Measurements from ENCODE around the gene ARHGEF26. TPM values are rescaled to one million over a fixed set of nuclear protein-coding genes. Genes with fewer than 3 reads are reported as not detected.
"Not testable (repeated sequence)": the region's sequence is repeated elsewhere in the genome, so short reads cannot be mapped to it uniquely, and the experiment has no call there.

ARHGEF26 gene
- total RNA-seq, 6 experiments from 2014 or later: 8.7 to 42.3 (median 24.5) TPM

GRCh38 chr3:154085799-154086198 lies 35.4 kb upstream of the ARHGEF26 start:
- Histone ChIP-seq H3K4me3 (no peak overlapping the region), H3K27ac (no peak overlapping the region), H3K9me3 (no peaks in the 10 kb centered on the region), H3K36me3 (no peaks in the 10 kb centered on the region), H3K4me1 (no peaks in the 10 kb centered on the region), H3K27me3 (no peaks in the 10 kb centered on the region)
- ATAC-seq (no peak), DNase-seq (no peak)
- no peak for TF ChIP-seq POLR2A (IDR thresholded peaks at IDR 0.05)
- no peak for TF ChIP-seq CTCF (IDR thresholded peaks at IDR 0.05)
- 75% methylated on average over 4 of the region's 4 CpGs for WGBS (ENCODE audit: insufficient coverage, low coverage, low lambda C conversion rate, missing lambda C conversion rate)
- intact Hi-C loops (cut with DNase I): no loop called here

GRCh38 chr3:154086286-154086685 lies 34.9 kb upstream of the ARHGEF26 start:
- intact Hi-C loops (cut with DNase I): no loop called here
- no peak for TF ChIP-seq POLR2A (IDR thresholded peaks at IDR 0.05)
- no peak for TF ChIP-seq CTCF (IDR thresholded peaks at IDR 0.05)
- Histone ChIP-seq H3K27me3 (no peaks in the 10 kb centered on the region), H3K9me3 (no peaks in the 10 kb centered on the region), H3K4me1 (no peaks in the 10 kb centered on the region), H3K27ac (no peak overlapping the region), H3K4me3 (no peak overlapping the region), H3K36me3 (no peaks in the 10 kb centered on the region)
- 75% methylated on average over 1 of the region's 1 CpG for WGBS (ENCODE audit: insufficient coverage, low coverage, low lambda C conversion rate, missing lambda C conversion rate)
- ATAC-seq (no peak), DNase-seq (no peak)

- H3K9me3 ChIP-seq; H3K36me3 ChIP-seq; ATAC-seq; H3K27ac ChIP-seq; DNase-seq; intact Hi-C loops (cut with DNase I); H3K4me3 ChIP-seq; H3K27me3 ChIP-seq; H3K4me1 ChIP-seq: not testable (repeated sequence)
- WGBS (ENCODE audit: insufficient coverage, low coverage, low lambda C conversion rate, missing lambda C conversion rate): no CpG with 5 or more reads among the region's 26 CpGs
Measured at GRCh38 chr3:154087756-154088480, 33.3 kb upstream of the ARHGEF26 start.

- Histone ChIP-seq H3K36me3 (no peaks in the 10 kb centered on the region), H3K27me3 (no peaks in the 10 kb centered on the region), H3K4me3 (no peak overlapping the region), H3K9me3 (no peaks in the 10 kb centered on the region), H3K27ac (no peak overlapping the region), H3K4me1 (no peaks in the 10 kb centered on the region)
- TF ChIP-seq POLR2A (IDR thresholded peaks at IDR 0.05): no peak
- TF ChIP-seq CTCF (IDR thresholded peaks at IDR 0.05): no peak
- ATAC-seq: no peak
- WGBS (ENCODE audit: insufficient coverage, low coverage, low lambda C conversion rate, missing lambda C conversion rate): 63% methylated on average over 14 of the region's 14 CpGs
- DNase-seq: no peak
- intact Hi-C loops (cut with DNase I): no loop called here
Measured at GRCh38 chr3:154089421-154090420, 31.5 kb upstream of the ARHGEF26 start.

- Histone ChIP-seq H3K9me3 (no peaks in the 10 kb centered on the region), H3K4me1 (no peaks in the 10 kb centered on the region), H3K27ac (no peak overlapping the region), H3K36me3 (no peaks in the 10 kb centered on the region), H3K4me3 (no peak overlapping the region), H3K27me3 (no peaks in the 10 kb centered on the region)
- TF ChIP-seq CTCF (IDR thresholded peaks at IDR 0.05): no peak
- no peak for TF ChIP-seq POLR2A (IDR thresholded peaks at IDR 0.05)
- intact Hi-C loops (cut with DNase I): no loop called here
- DNase-seq (no peak), ATAC-seq (no peak)
- WGBS (ENCODE audit: insufficient coverage, low coverage, low lambda C conversion rate, missing lambda C conversion rate): 83% methylated on average over 5 of the region's 7 CpGs
Measured at GRCh38 chr3:154094051-154094450, 27.1 kb upstream of the ARHGEF26 start.
